Measurements from ENCODE around the gene XIRP1.

GRCh38 chr3:39170461-39170860 lies 21.9 kb downstream of the XIRP1 start:
- TF ChIP-seq CTCF (IDR thresholded peaks at IDR 0.05): no peak
- no peak for TF ChIP-seq POLR2A (IDR thresholded peaks at IDR 0.05)

Measured in esophagus squamous epithelium (tissue), 4 donors.